Keratinocyte (primary cell): ENCODE measurements around the gene STON2. TPM values are rescaled to one million over a fixed set of nuclear protein-coding genes. Genes with fewer than 3 reads are reported as not detected.

Source experiments
- DNase-seq: peaks from one replicate; pipeline ENCODE4 v3.0.0-alpha.2; 2011; ENCODE audit warnings: low read depth, missing footprints, low spot score
- FAIRE-seq: peaks from 2 replicates; lab custom pipeline; 2011; peaks lifted over from hg19 to GRCh38; lab: Jason Lieb, UNC
- H2AFZ ChIP-seq: 2 replicates; pipeline ENCODE4 v1.6.0; 2012; ENCODE audit warnings: low read length, control low read depth, inconsistent platforms; ENCODE audit not compliant: control insufficient read depth
- H3K27ac ChIP-seq: 2 replicates; pipeline ENCODE4 v1.5.1; 2011; ENCODE audit warnings: low read length; ENCODE audit not compliant: control insufficient read depth, insufficient read depth
- H3K27me3 ChIP-seq: 3 replicates; pipeline ENCODE4 v1.6.0; 2011; ENCODE audit warnings: low read length; ENCODE audit not compliant: control insufficient read depth, insufficient read depth; ENCODE audit errors: extremely low read depth
- H3K36me3 ChIP-seq, 2 experiments: 2 replicates in 1 of 2; 3 replicates in 1 of 2; pipeline ENCODE4 v1.5.1; 2011; ENCODE audit warnings: low read length in 2 of 2, mild to moderate bottlenecking in 1 of 2; ENCODE audit not compliant: control insufficient read depth in 2 of 2, insufficient read depth in 2 of 2; ENCODE audit errors: extremely low read depth in 1 of 2
- H3K4me1 ChIP-seq: 3 replicates; pipeline ENCODE4 v1.5.1; 2011; ENCODE audit warnings: low read length; ENCODE audit not compliant: control insufficient read depth, insufficient read depth; ENCODE audit errors: extremely low read depth
- H3K4me2 ChIP-seq: 3 replicates; pipeline ENCODE4 v1.6.0; 2011; ENCODE audit warnings: low read depth, low read length; ENCODE audit not compliant: control insufficient read depth, insufficient read depth; ENCODE audit errors: extremely low read depth
- H3K4me3 ChIP-seq, 3 experiments: fragments of 200-600 bp in 1 of 3; sonication (generic) in 1 of 3; 2 replicates in 2 of 3; 3 replicates in 1 of 3; pipeline ENCODE4 v1.5.1; 2011 to 2016; ENCODE audit warnings: low read length in 3 of 3, mild to moderate bottlenecking in 3 of 3, control low read depth in 2 of 3, inconsistent platforms in 1 of 3, low read depth in 1 of 3, mixed read lengths in 1 of 3, mixed run types in 1 of 3, moderate library complexity in 1 of 3; ENCODE audit not compliant: control insufficient read depth in 2 of 3, insufficient read depth in 2 of 3; ENCODE audit errors: extremely low read depth in 1 of 3
- H3K79me2 ChIP-seq: 2 replicates; pipeline ENCODE4 v1.6.0; 2012; ENCODE audit warnings: low read length; ENCODE audit not compliant: control insufficient read depth, insufficient read depth
- H3K9ac ChIP-seq: 3 replicates; pipeline ENCODE4 v1.6.0; 2011; ENCODE audit warnings: low read length; ENCODE audit not compliant: control insufficient read depth, insufficient read depth; ENCODE audit errors: extremely low read depth
- H3K9me1 ChIP-seq: 3 replicates; pipeline ENCODE4 v1.6.0; 2011; ENCODE audit warnings: low read length; ENCODE audit not compliant: control insufficient read depth, insufficient read depth; ENCODE audit errors: extremely low read depth
- H3K9me3 ChIP-seq: 2 replicates; pipeline ENCODE4 v1.5.1; 2012; ENCODE audit warnings: low read depth, low read length; ENCODE audit not compliant: control insufficient read depth
- H4K20me1 ChIP-seq: 3 replicates; pipeline ENCODE4 v1.6.0; 2011; ENCODE audit warnings: low read length; ENCODE audit not compliant: control insufficient read depth, insufficient read depth; ENCODE audit errors: extremely low read depth
- CTCF ChIP-seq, 3 experiments: IDR thresholded peaks in 1 of 3; conservative IDR thresholded peaks in 1 of 3; optimal IDR thresholded peaks in 1 of 3; 2 replicates in 2 of 3; 3 replicates in 1 of 3; pipeline versions ENCODE3 to v1.5.1; 2011; ENCODE audit warnings: low read length in 3 of 3, mild to moderate bottlenecking in 3 of 3, moderate library complexity in 2 of 3, control low read depth in 1 of 3, inconsistent platforms in 1 of 3; ENCODE audit not compliant: insufficient read depth in 2 of 3; ENCODE audit errors: extremely low read depth in 1 of 3
- EZH2 ChIP-seq: IDR thresholded peaks from one replicate; pipeline ENCODE4 v1.6.1; 2012; ENCODE audit warnings: inconsistent platforms, mild to moderate bottlenecking, low read length, moderate library complexity
- dilution Hi-C: fragments of 300-500 bp; cut with MboI; formaldehyde crosslinking; loops from one replicate; pipeline ENCODE4 v1.7.0; 2020; ENCODE audit warnings: low sequenced_read_pairs; ENCODE audit not compliant: extremely low pct_ligation_motif_present
- polyA plus RNA-seq, 5 experiments: library from polyadenylated mRNA; depleted of rRNA in 3 of 5; stranded (reverse) in 3 of 5; stranded (forward) in 1 of 5; unstranded in 1 of 5; fragments of >200 nt; gene quantifications; 1 replicate in 1 of 5; 2 replicates in 3 of 5; 3 replicates in 1 of 5; pipeline versions ENCODE4 v1.2.1 to v1.2.3, GENCODE V29; 2011 to 2012; ENCODE audit warnings: missing spikeins in 2 of 5, low read depth in 1 of 5, low replicate concordance in 1 of 5

Gene STON2
- polyA plus RNA-seq, 1 donor (not counting 4 experiments of a cell fraction or from before 2014, with no cell fraction given), result 82.3 TPM

- no peak overlapping the region for H3K4me3 ChIP-seq
- TF ChIP-seq EZH2 (no peak), CTCF (optimal IDR thresholded peaks at IDR 0.05 in 1 of 3, IDR thresholded peaks at IDR 0.05 in 1 of 3, conservative IDR thresholded peaks at IDR 0.05 in 1 of 3; ENCODE audit: extremely low read depth in 1 of 3, insufficient read depth in 2 of 3, low read length in 3 of 3) (no peak)
- H3K9me1 ChIP-seq, result no peaks in the 10 kb centered on the region
- no peaks in the 10 kb centered on the region for H4K20me1 ChIP-seq
- no peak for FAIRE-seq
- peaks cover 18% of the 10 kb centered on the region for H3K79me2 ChIP-seq
- H3K4me1 ChIP-seq, result peaks cover 12% of the 10 kb centered on the region
- no peaks in the 10 kb centered on the region for H3K9me3 ChIP-seq
- no peaks in the 10 kb centered on the region for H3K36me3 ChIP-seq
- no peak overlapping the region for H3K9ac ChIP-seq
- no peak for DNase-seq
- H3K27ac ChIP-seq, result peak overlapping the region; percentile 95
- peak overlapping the region; percentile 84 for H3K4me2 ChIP-seq
- H2AFZ ChIP-seq, result no peak overlapping the region
- no peaks in the 10 kb centered on the region for H3K27me3 ChIP-seq
- dilution Hi-C loops, result no loop called here
Observed at GRCh38 chr14:81222126-81222525, 178.0 kb downstream of the STON2 start.

GRCh38 chr14:81221579-81222102 is 178.5 kb downstream of the STON2 start:
- Histone ChIP-seq H3K4me2 (peak overlapping the region; percentile 84), H3K36me3 (no peaks in the 10 kb centered on the region), H3K4me1 (peaks cover 12% of the 10 kb centered on the region), H2AFZ (peak overlapping the region; percentile 72), H3K27me3 (no peaks in the 10 kb centered on the region), H3K9me3 (no peaks in the 10 kb centered on the region), H3K79me2 (peaks cover 22% of the 10 kb centered on the region), H3K9me1 (no peaks in the 10 kb centered on the region), H3K9ac (peak overlapping the region; percentile 88), H3K4me3 (peak overlapping the region; percentile 57 to 67 (median 61)), H3K27ac (peak overlapping the region; percentile 95), H4K20me1 (no peaks in the 10 kb centered on the region)
- DNase-seq (no peak), FAIRE-seq (no peak)
- no peak for TF ChIP-seq EZH2
- no peak for TF ChIP-seq CTCF (optimal IDR thresholded peaks at IDR 0.05 in 1 of 3, IDR thresholded peaks at IDR 0.05 in 1 of 3, conservative IDR thresholded peaks at IDR 0.05 in 1 of 3; ENCODE audit: extremely low read depth in 1 of 3, insufficient read depth in 2 of 3, low read length in 3 of 3)
- dilution Hi-C loops, result no loop called here
